C4-2B (cell line): ENCODE results near the gene PLA2G4F.

ENCODE experiments used
- H3K27ac ChIP-seq: fragments of 450-650 bp; 2 replicates; pipeline ENCODE4 v1.5.1; 2017
- CTCF ChIP-seq: fragments of 450-650 bp; conservative IDR thresholded peaks from 2 replicates; pipeline ENCODE4 v1.5.1; 2017; ENCODE audit warnings: mild to moderate bottlenecking
- ZFX ChIP-seq: fragments of 450-650 bp; IDR thresholded peaks from 2 replicates; pipeline ENCODE4 v1.6.1; 2017

The PLA2G4F gene

DNA sequence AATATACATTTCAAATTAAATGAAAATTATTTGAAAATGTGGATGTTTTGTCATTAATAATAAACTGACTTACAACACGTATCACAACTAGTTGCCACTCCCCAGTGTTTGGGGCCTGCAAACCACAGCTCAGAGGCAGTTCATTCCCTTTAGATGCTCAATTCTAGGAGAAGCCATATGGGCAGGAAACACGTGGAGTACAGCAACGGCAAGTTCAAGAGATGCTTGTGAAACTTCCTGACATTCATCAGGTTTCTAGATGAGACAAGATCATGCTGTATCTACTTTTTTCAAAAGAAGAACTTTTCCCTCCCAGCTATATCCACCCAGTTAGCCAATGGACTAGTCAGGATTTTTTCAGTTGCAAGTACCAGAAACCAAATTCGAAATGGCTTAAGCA lies 44.5 kb downstream of the PLA2G4F start:
- no peak overlapping the region for H3K27ac ChIP-seq
- TF ChIP-seq CTCF, result no peak
- no peak for TF ChIP-seq ZFX

DNA sequence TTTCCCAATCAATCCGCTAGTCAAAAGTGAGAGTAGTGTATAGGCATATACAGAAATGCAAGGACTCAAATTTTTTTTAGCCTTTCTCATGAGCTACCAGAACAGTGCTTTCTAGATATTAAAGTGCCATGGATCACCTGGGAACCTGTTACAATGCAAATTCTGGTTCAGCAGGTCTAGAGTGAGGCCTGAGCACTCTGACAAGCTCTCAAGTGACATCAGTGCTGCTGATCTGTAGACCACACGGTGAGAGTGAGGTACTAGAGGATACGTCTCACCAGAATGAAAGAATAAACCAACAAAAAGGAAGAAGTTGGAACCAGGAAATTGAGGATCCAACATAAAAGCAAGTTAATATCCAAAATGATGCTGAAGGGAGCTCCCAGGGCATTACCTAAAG lies 46.1 kb downstream of the PLA2G4F start:
- no peak overlapping the region for H3K27ac ChIP-seq
- TF ChIP-seq ZFX, result no peak

- H3K27ac ChIP-seq, result no peak overlapping the region
- TF ChIP-seq ZFX, result no peak
- TF ChIP-seq CTCF, result no peak
Observed at GRCh38 chr15:42108806-42109205, 47.6 kb downstream of the PLA2G4F start.

GRCh38 chr15:42108189-42108588 lies 48.2 kb downstream of the PLA2G4F start:
- TF ChIP-seq ZFX (no peak), CTCF (no peak)
- no peak overlapping the region for H3K27ac ChIP-seq

GRCh38 chr15:42107473-42107872 lies 49.0 kb downstream of the PLA2G4F start:
- H3K27ac ChIP-seq, result no peak overlapping the region
- TF ChIP-seq CTCF, result no peak
- no peak for TF ChIP-seq ZFX

GRCh38 chr15:42106288-42106687 lies 50.1 kb downstream of the PLA2G4F start:
- TF ChIP-seq CTCF (no peak), ZFX (no peak)
- no peak overlapping the region for H3K27ac ChIP-seq

GRCh38 chr15:42104095-42104891 lies 52.1 kb downstream of the PLA2G4F start:
- TF ChIP-seq ZFX (no peak), CTCF (no peak)
- H3K27ac ChIP-seq, result no peak overlapping the region
